Measurements from ENCODE around the gene L2HGDH. TPM values are rescaled to one million over a fixed set of nuclear protein-coding genes. Genes with fewer than 3 reads are reported as not detected.

The L2HGDH gene
- total RNA-seq, 1 donor from 2014 or later: 4.2 TPM

- no peaks in the 10 kb centered on the region for H3K9me3 ChIP-seq
- H3K36me3 ChIP-seq: peaks cover 6% of the 10 kb centered on the region
- H3K4me3 ChIP-seq: no peak overlapping the region
- no peak for DNase-seq
- H3K27ac ChIP-seq: peak overlapping the region; percentile 19
- TF ChIP-seq CTCF (IDR thresholded peaks at IDR 0.05): no peak
- H3K4me1 ChIP-seq: peaks cover 27% of the 10 kb centered on the region
- intact Hi-C loops (cut with DNase I): no loop called here
- H3K27me3 ChIP-seq (ENCODE audit: low read depth): no peaks in the 10 kb centered on the region
- ATAC-seq: no peak
Observed at GRCh38 chr14:50344116-50344775, 32.2 kb upstream of the L2HGDH start.

- DNase-seq: no peak
- no peak for ATAC-seq
- H3K4me3 ChIP-seq: no peak overlapping the region
- H3K27me3 ChIP-seq (ENCODE audit: low read depth): no peaks in the 10 kb centered on the region
- intact Hi-C loops (cut with DNase I): no loop called here
- no peaks in the 10 kb centered on the region for H3K9me3 ChIP-seq
- TF ChIP-seq CTCF (IDR thresholded peaks at IDR 0.05): no peak
- H3K4me1 ChIP-seq: peaks cover 31% of the 10 kb centered on the region
- peaks cover 13% of the 10 kb centered on the region for H3K36me3 ChIP-seq
- peak overlapping the region; percentile 19 for H3K27ac ChIP-seq
Observed at GRCh38 chr14:50343434-50343833, 31.4 kb upstream of the L2HGDH start.

- peak overlapping the region; percentile 60 for H3K27ac ChIP-seq
- peak overlapping the region; percentile 33 for H3K4me3 ChIP-seq
Observed at GRCh38 chr14:50342221-50343078, 30.4 kb upstream of the L2HGDH start.

GRCh38 chr14:50340963-50341362, 28.9 kb upstream of the L2HGDH start:
- intact Hi-C loops (cut with DNase I): no loop called here

More at GRCh38 chr14:50342221-50343078, 30.4 kb upstream of the L2HGDH start:
- Histone ChIP-seq H3K4me1 (peaks cover 31% of the 10 kb centered on the region), H3K27me3 (ENCODE audit: low read depth) (no peaks in the 10 kb centered on the region), H3K36me3 (peaks cover 17% of the 10 kb centered on the region), H3K9me3 (no peaks in the 10 kb centered on the region)
- peak; percentile 47 for DNase-seq
- intact Hi-C loops (cut with DNase I): no loop called here
- peak; percentile 79 for ATAC-seq
- TF ChIP-seq CTCF (IDR thresholded peaks at IDR 0.05): peak; percentile 42

GRCh38 chr14:50340045-50340444, 28.0 kb upstream of the L2HGDH start:
- Histone ChIP-seq H3K27ac (no peak overlapping the region), H3K4me1 (peaks cover 45% of the 10 kb centered on the region), H3K4me3 (no peak overlapping the region), H3K9me3 (no peaks in the 10 kb centered on the region), H3K36me3 (peaks cover 22% of the 10 kb centered on the region), H3K27me3 (ENCODE audit: low read depth) (no peaks in the 10 kb centered on the region)
- no peak for ATAC-seq
- intact Hi-C loops (cut with DNase I): no loop called here
- no peak for TF ChIP-seq CTCF (IDR thresholded peaks at IDR 0.05)
- no peak for DNase-seq

More at GRCh38 chr14:50340963-50341362, 28.9 kb upstream of the L2HGDH start:
- peaks cover 42% of the 10 kb centered on the region for H3K4me1 ChIP-seq
- no peak overlapping the region for H3K4me3 ChIP-seq
- H3K27ac ChIP-seq: no peak overlapping the region
- no peaks in the 10 kb centered on the region for H3K9me3 ChIP-seq
- peaks cover 20% of the 10 kb centered on the region for H3K36me3 ChIP-seq
- ATAC-seq (no peak), DNase-seq (no peak)
- H3K27me3 ChIP-seq (ENCODE audit: low read depth): no peaks in the 10 kb centered on the region
- TF ChIP-seq CTCF (IDR thresholded peaks at IDR 0.05): no peak
